ENCODE results near the gene TRIM50. TPM values are rescaled to one million over a fixed set of nuclear protein-coding genes. Genes with fewer than 3 reads are reported as not detected.
A peak's percentile ranks its signal among the peaks of the same experiment; 100 is the strongest.
"Not testable (repeated sequence)": the region's sequence is repeated elsewhere in the genome, so short reads cannot be mapped to it uniquely, and the experiment has no call there.

TRIM50 gene
- total and polyA plus RNA-seq, 2 of the 13 experiments (the other 11 are each of a cell fraction or from before 2014, with no cell fraction given) = 4.2 to 24.5 TPM

DNA sequence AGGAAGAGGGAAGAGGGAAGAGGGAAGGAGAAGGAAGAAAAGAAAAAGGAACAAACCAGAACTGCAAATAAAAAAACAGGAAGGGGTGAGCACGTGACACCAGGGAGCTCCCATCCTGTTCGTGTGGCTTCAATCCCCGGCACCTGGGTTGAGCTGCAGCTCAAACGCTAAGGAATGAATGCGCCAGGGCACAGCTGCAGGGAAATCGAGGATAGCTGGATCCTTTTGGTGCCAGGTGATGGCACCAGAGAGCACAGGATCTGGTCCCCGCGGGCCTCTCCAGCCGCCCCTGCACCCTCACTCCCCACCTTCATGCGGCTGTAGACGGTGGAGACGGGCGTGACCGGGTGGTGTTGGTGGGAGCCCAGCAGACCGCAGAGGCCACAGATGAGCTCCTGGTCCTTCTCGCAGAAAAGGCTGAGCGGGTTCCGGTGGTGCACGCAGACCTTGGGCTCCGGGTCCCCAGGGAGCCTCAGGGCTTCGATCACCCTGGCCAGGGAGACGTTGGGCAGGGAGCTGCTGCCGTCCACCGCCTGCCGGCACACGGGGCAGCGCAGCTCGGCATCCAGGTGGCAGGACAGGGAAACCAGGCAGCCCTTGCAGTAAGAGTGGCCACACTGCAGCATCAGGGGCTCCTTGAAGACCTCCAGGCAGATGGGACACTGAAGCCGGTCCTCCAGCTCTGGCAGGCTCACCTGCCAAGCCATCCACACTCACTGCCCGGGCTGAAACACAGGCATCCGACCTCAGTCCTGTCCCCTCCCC lies 3.6 kb downstream of the TRIM50 start (continued):
- TF ChIP-seq, protein P1, sequence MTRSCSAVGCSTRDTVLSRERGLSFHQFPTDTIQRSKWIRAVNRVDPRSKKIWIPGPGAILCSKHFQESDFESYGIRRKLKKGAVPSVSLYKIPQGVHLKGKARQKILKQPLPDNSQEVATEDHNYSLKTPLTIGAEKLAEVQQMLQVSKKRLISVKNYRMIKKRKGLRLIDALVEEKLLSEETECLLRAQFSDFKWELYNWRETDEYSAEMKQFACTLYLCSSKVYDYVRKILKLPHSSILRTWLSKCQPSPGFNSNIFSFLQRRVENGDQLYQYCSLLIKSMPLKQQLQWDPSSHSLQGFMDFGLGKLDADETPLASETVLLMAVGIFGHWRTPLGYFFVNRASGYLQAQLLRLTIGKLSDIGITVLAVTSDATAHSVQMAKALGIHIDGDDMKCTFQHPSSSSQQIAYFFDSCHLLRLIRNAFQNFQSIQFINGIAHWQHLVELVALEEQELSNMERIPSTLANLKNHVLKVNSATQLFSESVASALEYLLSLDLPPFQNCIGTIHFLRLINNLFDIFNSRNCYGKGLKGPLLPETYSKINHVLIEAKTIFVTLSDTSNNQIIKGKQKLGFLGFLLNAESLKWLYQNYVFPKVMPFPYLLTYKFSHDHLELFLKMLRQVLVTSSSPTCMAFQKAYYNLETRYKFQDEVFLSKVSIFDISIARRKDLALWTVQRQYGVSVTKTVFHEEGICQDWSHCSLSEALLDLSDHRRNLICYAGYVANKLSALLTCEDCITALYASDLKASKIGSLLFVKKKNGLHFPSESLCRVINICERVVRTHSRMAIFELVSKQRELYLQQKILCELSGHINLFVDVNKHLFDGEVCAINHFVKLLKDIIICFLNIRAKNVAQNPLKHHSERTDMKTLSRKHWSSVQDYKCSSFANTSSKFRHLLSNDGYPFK (CRISPR knock-in tag; IDR thresholded peaks at IDR 0.05; ENCODE audit: borderline replicate concordance) = 0 out of 2 replicates have a peak, but pooled peaks have one; percentile 35
- 0 out of 2 replicates have a peak, but pooled peaks have one; percentile 29 for TF ChIP-seq TAF1 (CRISPR knock-in tag; IDR thresholded peaks at IDR 0.05)

GRCh38 chr7:73323434-73324080 lies 4.3 kb downstream of the TRIM50 start:
- DNase-seq (ENCODE audit: low spot score); H3K9me3 ChIP-seq (ENCODE audit: low read length); H3K27ac ChIP-seq (ENCODE audit: extremely low read length, insufficient read depth, low read length); H3K27me3 ChIP-seq (ENCODE audit: control insufficient read depth in 1 of 2, insufficient read depth in 2 of 2, low read length in 2 of 2); ATAC-seq; H2AFZ ChIP-seq (ENCODE audit: low read length); H4K20me1 ChIP-seq (ENCODE audit: insufficient read depth, low read length); in situ Hi-C loops (cut with HindIII; ENCODE audit: extremely low pct_ligation_motif_present, low pct_unique_long_range_greater_than_20kb); BruUV-seq (replicated peaks); FAIRE-seq; H3K36me3 ChIP-seq (replicated peaks in 1 of 2; ENCODE audit: control insufficient read depth in 1 of 2, insufficient read depth in 2 of 2, low read length in 2 of 2); H3K79me2 ChIP-seq (ENCODE audit: insufficient read depth, low read length): not testable (repeated sequence)
- H3K4me2 ChIP-seq (ENCODE audit: low read depth, low read length) = peak overlapping the region; percentile 95
- ChIA-PET CTCF (ENCODE audit: low intra/inter-chr PET ratio, low total read pairs) (interaction anchor here (1.4 kb wide), 1 partner anchor 128 kb away, joined by 13 read pairs; no protein-coding TSS in a partner anchor), POLR2A (interaction anchor here (1.1 to 2.4 kb wide), 5 partner anchors 17 to 128 kb away, joined by 3 to 7 read pairs (median 7); no protein-coding TSS in a partner anchor)
- peaks cover 40% of the 10 kb centered on the region for H3K4me1 ChIP-seq (ENCODE audit: insufficient read depth, low read length)
- intact Hi-C loops (cut with micrococcal nuclease; ENCODE audit: unreplicated experiment) = loop anchor here (2.0 to 5.0 kb wide), 3 partner anchors 19 to 129 kb away; no protein-coding TSS in a partner anchor
- H3K4me3 ChIP-seq (replicated peaks in 1 of 3; ENCODE audit: insufficient read depth in 1 of 3, low read depth in 2 of 3, low read length in 3 of 3) = peak overlapping the region; percentile 40 to 73 (median 55); a peak in 4 of 6 replicates
- peak overlapping the region; percentile 47 for H3K9ac ChIP-seq (ENCODE audit: insufficient read depth, low read depth, low read length)
- 76% methylated on average over 5 of the region's 5 CpGs for WGBS (ENCODE audit: low lambda C conversion rate)
- TF ChIP-seq, protein P2, sequence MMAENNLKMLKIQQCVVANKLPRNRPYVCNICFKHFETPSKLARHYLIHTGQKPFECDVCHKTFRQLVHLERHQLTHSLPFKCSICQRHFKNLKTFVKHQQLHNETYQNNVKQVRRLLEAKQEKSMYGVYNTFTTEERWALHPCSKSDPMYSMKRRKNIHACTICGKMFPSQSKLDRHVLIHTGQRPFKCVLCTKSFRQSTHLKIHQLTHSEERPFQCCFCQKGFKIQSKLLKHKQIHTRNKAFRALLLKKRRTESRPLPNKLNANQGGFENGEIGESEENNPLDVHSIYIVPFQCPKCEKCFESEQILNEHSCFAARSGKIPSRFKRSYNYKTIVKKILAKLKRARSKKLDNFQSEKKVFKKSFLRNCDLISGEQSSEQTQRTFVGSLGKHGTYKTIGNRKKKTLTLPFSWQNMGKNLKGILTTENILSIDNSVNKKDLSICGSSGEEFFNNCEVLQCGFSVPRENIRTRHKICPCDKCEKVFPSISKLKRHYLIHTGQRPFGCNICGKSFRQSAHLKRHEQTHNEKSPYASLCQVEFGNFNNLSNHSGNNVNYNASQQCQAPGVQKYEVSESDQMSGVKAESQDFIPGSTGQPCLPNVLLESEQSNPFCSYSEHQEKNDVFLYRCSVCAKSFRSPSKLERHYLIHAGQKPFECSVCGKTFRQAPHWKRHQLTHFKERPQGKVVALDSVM (CRISPR knock-in tag; IDR thresholded peaks at IDR 0.05) = peak; percentile 95
- peak; percentile 53 for TF ChIP-seq MAFF (IDR thresholded peaks at IDR 0.05; ENCODE audit: low read depth, low read length)
- TF ChIP-seq, protein P3, sequence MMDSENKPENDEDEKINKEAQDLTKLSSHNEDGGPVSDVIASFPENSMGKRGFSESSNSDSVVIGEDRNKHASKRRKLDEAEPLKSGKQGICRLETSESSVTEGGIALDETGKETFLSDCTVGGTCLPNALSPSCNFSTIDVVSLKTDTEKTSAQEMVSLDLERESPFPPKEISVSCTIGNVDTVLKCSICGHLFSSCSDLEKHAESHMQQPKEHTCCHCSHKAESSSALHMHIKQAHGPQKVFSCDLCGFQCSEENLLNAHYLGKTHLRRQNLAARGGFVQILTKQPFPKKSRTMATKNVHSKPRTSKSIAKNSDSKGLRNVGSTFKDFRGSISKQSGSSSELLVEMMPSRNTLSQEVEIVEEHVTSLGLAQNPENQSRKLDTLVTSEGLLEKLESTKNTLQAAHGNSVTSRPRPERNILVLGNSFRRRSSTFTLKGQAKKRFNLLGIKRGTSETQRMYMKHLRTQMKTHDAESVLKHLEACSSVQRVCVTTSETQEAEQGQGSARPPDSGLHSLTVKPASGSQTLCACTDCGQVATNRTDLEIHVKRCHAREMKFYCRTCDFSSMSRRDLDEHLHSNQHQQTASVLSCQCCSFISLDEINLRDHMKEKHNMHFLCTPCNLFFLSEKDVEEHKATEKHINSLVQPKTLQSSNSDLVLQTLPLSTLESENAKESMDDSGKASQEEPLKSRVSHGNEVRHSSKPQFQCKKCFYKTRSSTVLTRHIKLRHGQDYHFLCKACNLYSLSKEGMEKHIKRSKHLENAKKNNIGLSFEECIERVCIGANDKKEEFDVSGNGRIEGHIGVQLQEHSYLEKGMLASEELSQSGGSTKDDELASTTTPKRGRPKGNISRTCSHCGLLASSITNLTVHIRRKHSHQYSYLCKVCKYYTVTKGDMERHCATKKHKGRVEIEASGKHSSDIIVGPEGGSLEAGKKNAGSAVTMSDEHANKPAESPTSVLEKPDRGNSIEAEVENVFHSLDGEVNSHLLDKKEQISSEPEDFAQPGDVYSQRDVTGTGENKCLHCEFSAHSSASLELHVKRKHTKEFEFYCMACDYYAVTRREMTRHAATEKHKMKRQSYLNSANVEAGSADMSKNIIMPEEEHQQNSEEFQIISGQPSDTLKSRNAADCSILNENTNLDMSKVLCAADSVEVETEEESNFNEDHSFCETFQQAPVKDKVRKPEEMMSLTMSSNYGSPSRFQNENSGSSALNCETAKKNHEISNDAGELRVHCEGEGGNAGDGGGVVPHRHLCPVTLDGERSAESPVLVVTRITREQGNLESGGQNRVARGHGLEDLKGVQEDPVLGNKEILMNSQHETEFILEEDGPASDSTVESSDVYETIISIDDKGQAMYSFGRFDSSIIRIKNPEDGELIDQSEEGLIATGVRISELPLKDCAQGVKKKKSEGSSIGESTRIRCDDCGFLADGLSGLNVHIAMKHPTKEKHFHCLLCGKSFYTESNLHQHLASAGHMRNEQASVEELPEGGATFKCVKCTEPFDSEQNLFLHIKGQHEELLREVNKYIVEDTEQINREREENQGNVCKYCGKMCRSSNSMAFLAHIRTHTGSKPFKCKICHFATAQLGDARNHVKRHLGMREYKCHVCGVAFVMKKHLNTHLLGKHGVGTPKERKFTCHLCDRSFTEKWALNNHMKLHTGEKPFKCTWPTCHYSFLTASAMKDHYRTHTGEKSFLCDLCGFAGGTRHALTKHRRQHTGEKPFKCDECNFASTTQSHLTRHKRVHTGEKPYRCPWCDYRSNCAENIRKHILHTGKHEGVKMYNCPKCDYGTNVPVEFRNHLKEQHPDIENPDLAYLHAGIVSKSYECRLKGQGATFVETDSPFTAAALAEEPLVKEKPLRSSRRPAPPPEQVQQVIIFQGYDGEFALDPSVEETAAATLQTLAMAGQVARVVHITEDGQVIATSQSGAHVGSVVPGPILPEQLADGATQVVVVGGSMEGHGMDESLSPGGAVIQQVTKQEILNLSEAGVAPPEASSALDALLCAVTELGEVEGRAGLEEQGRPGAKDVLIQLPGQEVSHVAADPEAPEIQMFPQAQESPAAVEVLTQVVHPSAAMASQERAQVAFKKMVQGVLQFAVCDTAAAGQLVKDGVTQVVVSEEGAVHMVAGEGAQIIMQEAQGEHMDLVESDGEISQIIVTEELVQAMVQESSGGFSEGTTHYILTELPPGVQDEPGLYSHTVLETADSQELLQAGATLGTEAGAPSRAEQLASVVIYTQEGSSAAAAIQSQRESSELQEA (CRISPR knock-in tag; IDR thresholded peaks at IDR 0.05; ENCODE audit: not compliant biosample characterization) = peak; percentile 22
- TF ChIP-seq ZNF121 (CRISPR knock-in tag; IDR thresholded peaks at IDR 0.05) = peak; percentile 15; the same call in 1 of the 2 replicates
